Gastrocnemius medialis (tissue), 4 donors: ENCODE measurements around the gene AK3.

Experiments used
- CTCF ChIP-seq, 5 experiments: fragments of 450-650 bp in 3 of 5; fragments of 200-600 bp in 2 of 5; sonication (generic) in 2 of 5; IDR thresholded peaks in 4 of 5; conservative IDR thresholded peaks in 1 of 5; 1 replicate in 4 of 5; 2 replicates in 1 of 5; pipeline ENCODE4 v1.5.1; 2016 to 2019; ENCODE audit warnings: antibody characterized with exemption in 5 of 5, mild to moderate bottlenecking in 3 of 5, moderate library complexity in 3 of 5
- POLR2A ChIP-seq, 2 donors: fragments of 450-650 bp; IDR thresholded peaks; one replicate each; pipeline ENCODE4 v1.6.1; 2017; ENCODE audit warnings: antibody characterized with exemption in 2 of 2, mild to moderate bottlenecking in 2 of 2, moderate library complexity in 2 of 2

GRCh38 chr9:4689687-4690104, 51.3 kb downstream of the AK3 start:
- TF ChIP-seq CTCF (IDR thresholded peaks at IDR 0.05 in 4 of 5, conservative IDR thresholded peaks at IDR 0.05 in 1 of 5) (no peak), POLR2A (IDR thresholded peaks at IDR 0.05) (no peak)
